Right lobe of liver (tissue), 6 donors: ENCODE data around the gene TFB2M. TPM values are rescaled to one million over a fixed set of nuclear protein-coding genes. Genes with fewer than 3 reads are reported as not detected.
A peak's percentile ranks its signal among the peaks of the same experiment; 100 is the strongest.

Experiments used
- ATAC-seq, 4 donors: fragments of 200-7000 bp; cut with Tn5 transposase; one replicate each; pipeline ENCODE4 v1.9.1; 2020; ENCODE audit warnings: mild to moderate bottlenecking in 4 of 4, moderate library complexity in 4 of 4
- DNase-seq, 3 donors: peaks; one replicate each; pipeline ENCODE4 v3.0.0-alpha.2; 2020
- H3K27ac ChIP-seq, 3 donors: fragments of 200-600 bp; one replicate each; pipeline ENCODE4 v1.8.0; 2022
- H3K27me3 ChIP-seq, 2 donors: fragments of 200-600 bp; one replicate each; pipeline ENCODE4 v1.8.0; 2022
- H3K36me3 ChIP-seq, 4 donors: fragments of 200-600 bp; sonication (generic) in 1 of 4; one replicate each; pipeline versions ENCODE4 v1.5.1 to v1.8.0; 2017 to 2022; ENCODE audit warnings: control low read depth in 1 of 4
- H3K4me1 ChIP-seq, 4 donors: fragments of 200-600 bp; sonication (generic) in 1 of 4; one replicate each; pipeline versions ENCODE4 v1.5.1 to v1.8.0; 2017 to 2022; ENCODE audit warnings: control low read depth in 1 of 4
- H3K4me3 ChIP-seq, 3 donors: fragments of 200-600 bp; one replicate each; pipeline ENCODE4 v1.8.0; 2022
- H3K9me3 ChIP-seq, 4 donors: fragments of 200-600 bp; sonication (generic) in 1 of 4; one replicate each; pipeline versions ENCODE4 v1.5.1 to v1.8.0; 2017 to 2022; ENCODE audit warnings: control low read depth in 1 of 4
- POLR2A ChIP-seq: fragments of 450-650 bp; IDR thresholded peaks from one replicate; pipeline ENCODE4 v1.6.1; 2017; ENCODE audit warnings: antibody characterized with exemption, mild to moderate bottlenecking
- WGBS: methylation state at CpG from one replicate; pipeline ENCODE4 v1.1.6; 2018; ENCODE audit warnings: low coverage, low lambda C conversion rate; ENCODE audit not compliant: insufficient coverage; ENCODE audit errors: missing lambda C conversion rate; 5-methylcytosine and 5-hydroxymethylcytosine counted together
- intact Hi-C, 2 donors: fragments of 100-400 bp; cut with DNase I; formaldehyde crosslinking; loops; one replicate each; pipeline versions ENCODE4 v1.11.2 to v1.14.1; 2022
- total RNA-seq, 6 experiments: library from RNA; depleted of rRNA in 2 of 6; stranded (reverse); fragments of >200 nt in 2 of 6; fragmentation: NEBNext Ultra II Directional in 3 of 6; extraction: Animal tissue kit (Norgen Biotek cat#: 25700) in 3 of 6; gene quantifications; one replicate each; pipeline versions ENCODE4 v1.1.0 to v1.2.4, GENCODE V29; 2016 to 2023
- TF ChIP-seq, protein P1 (sequence below), 4 donors: fragments of 200-600 bp in 3 of 4; fragments of 450-650 bp in 1 of 4; IDR thresholded peaks; one replicate each; pipeline versions ENCODE4 v1.5.1 to v1.8.0; 2016 to 2022; ENCODE audit warnings: antibody characterized with exemption in 4 of 4, mild to moderate bottlenecking in 2 of 4
- donor health status: DM: no; HTN: yes; CAD: no.
- donor health status: DM: no; HTN: no; CAD: no.
- donor health status: DM: no; HTN: no; CAD: no.
- donor health status: DM: no; HTN: yes; CAD: no.
- donor health status: DM: no; HTN: yes; CAD: no.

TFB2M gene
- total RNA-seq, 6 experiments from 2014 or later = 13.1 to 24.8 (median 19.6) TPM

DNA sequence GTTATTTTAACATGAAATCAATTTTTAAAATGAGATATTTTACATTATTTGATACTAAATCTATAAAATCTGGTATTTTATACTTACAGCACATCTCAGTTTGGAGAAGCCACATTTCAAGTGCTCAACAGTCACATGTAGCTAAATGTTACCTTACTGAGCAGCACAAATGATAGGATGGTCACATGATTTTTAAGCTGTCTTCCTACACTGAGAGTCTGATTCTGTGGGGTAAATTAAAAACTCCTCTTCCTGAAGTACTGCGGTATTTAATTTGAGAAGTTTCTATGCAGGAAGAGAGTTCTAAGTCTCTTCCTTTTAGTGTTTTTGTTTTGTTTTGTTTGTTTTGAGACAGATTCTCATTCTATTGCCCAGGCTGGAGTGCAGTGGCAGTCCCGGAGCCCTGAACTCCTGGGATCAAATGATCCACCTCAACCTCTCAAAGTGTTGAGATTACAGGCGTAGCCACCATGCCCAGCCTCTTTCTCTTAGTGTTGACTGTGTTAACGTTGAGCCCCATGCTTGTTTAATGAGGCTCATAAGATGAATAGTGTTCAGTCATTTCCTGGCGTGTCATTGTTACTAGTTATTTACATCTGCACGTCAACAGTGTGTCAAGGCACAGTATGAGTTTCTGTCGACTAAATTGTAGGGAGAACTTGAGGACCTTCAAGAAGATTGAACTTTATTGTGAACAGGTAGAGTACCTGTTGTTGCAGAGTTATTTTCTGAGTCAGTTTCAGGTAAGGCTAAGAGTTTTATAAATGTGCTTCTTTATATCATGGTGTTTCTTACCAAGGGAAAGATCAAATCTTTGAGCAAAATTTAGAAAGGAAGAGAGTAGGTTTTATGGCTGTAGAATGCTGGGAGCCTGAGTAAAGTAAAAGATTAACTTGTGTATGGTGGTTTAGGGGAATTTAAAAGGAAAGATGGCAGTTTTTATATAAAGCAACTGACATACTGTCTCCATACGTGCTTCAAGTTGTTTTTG is 3.5 kb upstream of the TFB2M start:
- peaks cover 0 to 14% (median 3%) of the 10 kb centered on the region in 4 donors for H3K4me1 ChIP-seq
- WGBS = 58% methylated on average over 8 of the region's 8 CpGs
- no peaks in the 10 kb centered on the region for H3K9me3 ChIP-seq
- intact Hi-C loops = no loop called here
- no peaks in the 10 kb centered on the region for H3K36me3 ChIP-seq
- no peaks in the 10 kb centered on the region for H3K27me3 ChIP-seq
- DNase-seq (no peak), ATAC-seq (no peak)
- no peak overlapping the region for H3K4me3 ChIP-seq
- TF ChIP-seq, protein P1, sequence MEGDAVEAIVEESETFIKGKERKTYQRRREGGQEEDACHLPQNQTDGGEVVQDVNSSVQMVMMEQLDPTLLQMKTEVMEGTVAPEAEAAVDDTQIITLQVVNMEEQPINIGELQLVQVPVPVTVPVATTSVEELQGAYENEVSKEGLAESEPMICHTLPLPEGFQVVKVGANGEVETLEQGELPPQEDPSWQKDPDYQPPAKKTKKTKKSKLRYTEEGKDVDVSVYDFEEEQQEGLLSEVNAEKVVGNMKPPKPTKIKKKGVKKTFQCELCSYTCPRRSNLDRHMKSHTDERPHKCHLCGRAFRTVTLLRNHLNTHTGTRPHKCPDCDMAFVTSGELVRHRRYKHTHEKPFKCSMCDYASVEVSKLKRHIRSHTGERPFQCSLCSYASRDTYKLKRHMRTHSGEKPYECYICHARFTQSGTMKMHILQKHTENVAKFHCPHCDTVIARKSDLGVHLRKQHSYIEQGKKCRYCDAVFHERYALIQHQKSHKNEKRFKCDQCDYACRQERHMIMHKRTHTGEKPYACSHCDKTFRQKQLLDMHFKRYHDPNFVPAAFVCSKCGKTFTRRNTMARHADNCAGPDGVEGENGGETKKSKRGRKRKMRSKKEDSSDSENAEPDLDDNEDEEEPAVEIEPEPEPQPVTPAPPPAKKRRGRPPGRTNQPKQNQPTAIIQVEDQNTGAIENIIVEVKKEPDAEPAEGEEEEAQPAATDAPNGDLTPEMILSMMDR (IDR thresholded peaks at IDR 0.05) = no peak
- TF ChIP-seq POLR2A = no peak
- peak overlapping the region in 2 of 3 donors; percentile 13 to 18 for H3K27ac ChIP-seq

DNA sequence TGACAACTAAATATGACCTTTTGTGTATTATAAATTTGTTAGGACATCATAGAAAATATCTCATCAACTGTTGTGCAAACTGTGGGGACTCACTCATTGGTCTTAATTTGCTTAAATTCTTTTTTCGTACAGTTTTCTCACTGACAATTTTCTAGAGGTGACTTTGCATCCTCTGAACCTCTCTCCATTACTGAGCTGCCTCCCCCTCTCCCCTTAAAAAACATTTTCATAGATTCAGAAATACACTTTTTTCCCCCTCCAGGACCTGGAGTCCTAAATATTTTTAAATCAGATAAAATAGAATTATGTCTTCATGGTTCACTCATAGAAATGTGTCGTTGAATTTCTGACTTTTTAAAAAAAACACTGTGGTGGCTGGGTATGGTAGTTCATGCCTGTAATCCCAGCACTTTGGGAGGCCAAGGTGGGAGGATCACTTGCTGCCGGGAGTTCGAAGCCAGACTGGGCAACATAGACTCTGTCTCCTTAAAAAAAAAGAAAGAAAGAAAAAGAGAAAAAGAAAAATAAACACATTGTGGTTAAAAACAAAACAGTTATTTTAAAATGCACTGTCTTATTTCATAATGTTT is 1.7 kb upstream of the TFB2M start:
- Histone ChIP-seq H3K9me3 (no peaks in the 10 kb centered on the region), H3K4me1 (peaks cover 0 to 16% (median 6%) of the 10 kb centered on the region in 4 donors), H3K27ac (peak overlapping the region; percentile 87 to 91 (median 90)), H3K36me3 (peaks cover 0 to 5% (median 0%) of the 10 kb centered on the region in 4 donors), H3K4me3 (peak overlapping the region; percentile 89 to 92 (median 92)), H3K27me3 (no peaks in the 10 kb centered on the region)
- TF ChIP-seq, protein P1 (IDR thresholded peaks at IDR 0.05) = no peak
- TF ChIP-seq POLR2A = no peak
- 52% methylated on average over 4 of the region's 4 CpGs for WGBS
- ATAC-seq = no peak
- DNase-seq = no peak
- intact Hi-C loops = no loop called here

DNA sequence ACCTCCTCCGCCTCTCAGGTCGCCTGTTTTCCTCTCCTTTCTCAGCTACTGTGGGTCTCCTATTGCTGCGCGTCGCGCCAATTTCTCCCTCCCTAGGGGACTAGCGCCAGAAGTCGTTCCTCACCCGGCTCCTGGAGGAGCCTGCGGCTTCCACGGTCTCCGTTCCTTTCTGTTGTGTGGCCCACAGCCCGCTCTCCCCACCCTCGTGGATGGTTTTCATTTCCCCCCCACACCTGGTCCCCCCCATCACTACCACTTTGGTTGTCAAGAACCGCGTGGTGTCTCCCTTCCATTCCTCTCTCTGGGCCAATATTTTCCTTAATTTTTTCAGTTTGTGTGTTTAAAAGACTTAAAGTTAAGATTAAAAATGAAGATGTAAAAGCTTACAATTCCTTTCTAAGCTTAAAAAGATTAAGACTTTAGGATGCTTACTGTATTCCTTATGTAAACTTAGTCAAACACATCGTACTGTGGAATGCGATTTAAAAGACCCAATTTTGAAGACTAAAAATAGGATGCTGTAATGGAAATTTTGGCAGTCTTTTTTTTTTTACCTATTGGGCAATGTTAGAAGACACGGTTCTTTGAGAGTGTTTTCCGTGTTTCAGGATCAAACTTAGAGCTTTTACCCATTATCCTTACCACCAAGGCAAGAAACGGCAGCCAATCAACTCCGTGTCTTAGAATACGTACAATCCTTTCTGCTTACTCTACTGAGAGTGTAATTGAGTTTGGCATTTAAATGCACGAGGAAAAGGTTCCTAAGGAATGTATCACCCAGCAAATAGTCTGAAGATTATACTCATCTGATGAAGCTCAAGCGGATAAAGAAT is 968 bp upstream of the TFB2M start:
- Histone ChIP-seq H3K4me1 (peaks cover 0 to 16% (median 6%) of the 10 kb centered on the region in 4 donors), H3K36me3 (peaks cover 0 to 8% (median 0%) of the 10 kb centered on the region in 4 donors), H3K9me3 (no peaks in the 10 kb centered on the region), H3K27ac (peak overlapping the region; percentile 87 to 91 (median 90)), H3K4me3 (peak overlapping the region; percentile 89 to 92 (median 92)), H3K27me3 (no peaks in the 10 kb centered on the region)
- WGBS = 2% methylated on average over 25 of the region's 25 CpGs
- ATAC-seq (peak in 3 of 4 donors; percentile 17 to 28 (median 23)), DNase-seq (no peak)
- TF ChIP-seq, protein P1 (IDR thresholded peaks at IDR 0.05) = no peak
- TF ChIP-seq POLR2A = no peak
- intact Hi-C loops = no loop called here

DNA sequence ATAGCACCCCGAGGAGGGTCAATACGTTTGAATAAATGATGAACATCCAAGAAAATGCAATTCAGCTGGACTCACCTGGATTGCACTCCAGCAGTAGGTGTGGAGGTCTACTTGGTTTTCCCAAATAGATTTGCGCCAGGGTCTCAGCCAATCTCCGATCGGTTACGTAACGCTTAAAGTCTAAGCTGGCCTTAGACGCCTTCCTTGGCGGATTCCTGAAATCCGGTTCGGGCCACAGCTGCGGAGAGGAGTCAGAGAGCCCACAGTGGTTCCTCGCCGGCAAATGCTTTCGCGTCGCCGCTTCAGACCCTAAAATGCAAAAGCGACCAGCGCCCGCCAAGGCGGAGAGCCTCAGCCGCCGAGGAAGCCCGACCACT is 322 bp downstream of the TFB2M start:
- DNase-seq (no peak), ATAC-seq (peak; percentile 3 to 33 (median 9))
- intact Hi-C loops = no loop called here
- no peaks in the 10 kb centered on the region for H3K9me3 ChIP-seq
- H3K27ac ChIP-seq = peak overlapping the region; percentile 71 to 90 (median 87)
- 0% methylated on average over 7 of the region's 25 CpGs for WGBS
- peak overlapping the region; percentile 89 to 92 (median 92) for H3K4me3 ChIP-seq
- peaks cover 0 to 8% (median 0%) of the 10 kb centered on the region in 4 donors for H3K36me3 ChIP-seq
- TF ChIP-seq, protein P1 (IDR thresholded peaks at IDR 0.05) = no peak
- no peak for TF ChIP-seq POLR2A
- peaks cover 0 to 16% (median 6%) of the 10 kb centered on the region in 4 donors for H3K4me1 ChIP-seq
- H3K27me3 ChIP-seq = no peaks in the 10 kb centered on the region
